ENCODE data around the gene ADGRL3. TPM values are rescaled to one million over a fixed set of nuclear protein-coding genes. Genes with fewer than 3 reads are reported as not detected.

ADGRL3 gene
- total and polyA plus RNA-seq, 4 donors, result 0.07 to 1.7 (median 0.82) TPM

DNA sequence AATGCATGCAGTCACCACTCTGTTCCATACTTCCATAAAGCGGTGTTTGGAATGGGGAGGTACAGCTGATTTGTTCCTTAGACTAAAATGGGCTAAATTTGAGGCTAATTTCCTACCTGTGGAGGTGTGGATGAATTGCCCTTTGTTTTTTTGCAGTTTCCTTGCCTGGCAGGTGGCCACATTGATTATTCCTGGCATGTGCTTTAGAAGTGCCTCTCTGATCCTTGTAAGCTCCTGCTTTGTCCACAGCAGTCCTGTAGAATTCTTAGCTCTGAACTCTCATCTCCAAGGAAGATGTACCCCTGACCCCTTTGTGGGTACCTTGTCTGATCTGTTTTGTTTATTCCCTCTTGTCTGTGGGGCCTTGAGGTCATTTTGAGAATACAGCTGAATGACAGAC lies 136.8 kb downstream of the ADGRL3 start:
- Histone ChIP-seq H3K9me3 (ENCODE audit: control insufficient read depth in 4 of 4, low read length in 3 of 4) (no peaks in the 10 kb centered on the region), H3K9ac (ENCODE audit: low read depth in 1 of 2, low read length in 2 of 2) (no peak overlapping the region), H3K27me3 (ENCODE audit: control insufficient read depth in 4 of 4, insufficient read depth in 4 of 4, low read length in 3 of 4) (peaks cover 0 to 4% (median 0%) of the 10 kb centered on the region in 4 donors), H3K4me3 (ENCODE audit: low read depth in 1 of 3, low read length in 3 of 3) (no peak overlapping the region), H3K27ac (ENCODE audit: low read depth in 1 of 2, low read length in 2 of 2) (no peak overlapping the region), H3K4me1 (ENCODE audit: control insufficient read depth in 4 of 4, insufficient read depth in 4 of 4, low read length in 3 of 4) (no peaks in the 10 kb centered on the region), H3K36me3 (ENCODE audit: control insufficient read depth in 4 of 4, insufficient read depth in 3 of 4, low read depth in 1 of 4, low read length in 3 of 4) (no peaks in the 10 kb centered on the region)
- no peak for DNase-seq (ENCODE audit: low spot score)
- WGBS, result 64% methylated on average over 1 of the region's 1 CpG
- no peak for TF ChIP-seq FOXA1 (IDR thresholded peaks at IDR 0.05)
- no peak for TF ChIP-seq HNF4A (conservative IDR thresholded peaks at IDR 0.05)

DNA sequence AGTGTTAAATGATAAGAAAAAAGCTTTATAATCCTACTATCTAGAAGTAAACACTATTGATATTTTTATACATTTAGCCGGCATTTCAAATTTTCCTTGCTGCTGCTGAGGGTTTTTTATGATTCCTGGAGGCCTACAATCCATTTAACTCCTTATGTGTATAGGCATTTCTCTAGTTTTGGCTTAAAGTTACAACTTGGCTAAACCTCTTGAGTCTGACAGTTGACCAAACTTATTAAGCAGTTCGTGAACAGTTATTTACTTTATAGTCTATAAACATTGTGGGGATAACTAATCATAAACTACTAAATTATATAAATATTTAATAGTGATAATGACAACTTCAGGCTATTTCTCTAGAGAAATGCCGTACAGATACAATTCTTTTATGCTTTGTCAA lies 141.9 kb downstream of the ADGRL3 start:
- no peak overlapping the region for H3K4me3 ChIP-seq (ENCODE audit: low read depth in 1 of 3, low read length in 3 of 3)
- no peaks in the 10 kb centered on the region for H3K36me3 ChIP-seq (ENCODE audit: control insufficient read depth in 4 of 4, insufficient read depth in 3 of 4, low read depth in 1 of 4, low read length in 3 of 4)
- no peaks in the 10 kb centered on the region for H3K4me1 ChIP-seq (ENCODE audit: control insufficient read depth in 4 of 4, insufficient read depth in 4 of 4, low read length in 3 of 4)
- no peak overlapping the region for H3K27ac ChIP-seq (ENCODE audit: low read depth in 1 of 2, low read length in 2 of 2)
- H3K27me3 ChIP-seq (ENCODE audit: control insufficient read depth in 4 of 4, insufficient read depth in 4 of 4, low read length in 3 of 4), result peaks cover 0 to 1% (median 0%) of the 10 kb centered on the region in 4 donors
- WGBS, result 57% methylated on average over 3 of the region's 3 CpGs
- no peak overlapping the region for H3K9ac ChIP-seq (ENCODE audit: low read depth in 1 of 2, low read length in 2 of 2)
- no peak for DNase-seq (ENCODE audit: low spot score)
- H3K9me3 ChIP-seq (ENCODE audit: control insufficient read depth in 4 of 4, low read length in 3 of 4), result no peaks in the 10 kb centered on the region
- no peak for TF ChIP-seq HNF4G (IDR thresholded peaks at IDR 0.05)
- no peak for TF ChIP-seq RXRA (IDR thresholded peaks at IDR 0.05)
- TF ChIP-seq HNF4A (conservative IDR thresholded peaks at IDR 0.05), result no peak
- TF ChIP-seq NR2F2 (IDR thresholded peaks at IDR 0.05), result no peak
- TF ChIP-seq FOXA2 (IDR thresholded peaks at IDR 0.05), result no peak
- TF ChIP-seq, protein P1, sequence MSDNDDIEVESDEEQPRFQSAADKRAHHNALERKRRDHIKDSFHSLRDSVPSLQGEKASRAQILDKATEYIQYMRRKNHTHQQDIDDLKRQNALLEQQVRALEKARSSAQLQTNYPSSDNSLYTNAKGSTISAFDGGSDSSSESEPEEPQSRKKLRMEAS (IDR thresholded peaks at IDR 0.05), result no peak
- no peak for TF ChIP-seq YY1 (IDR thresholded peaks at IDR 0.05)
- no peak for TF ChIP-seq EGR1 (IDR thresholded peaks at IDR 0.05; ENCODE audit: low read depth in 2 of 2)
- TF ChIP-seq, protein P2, sequence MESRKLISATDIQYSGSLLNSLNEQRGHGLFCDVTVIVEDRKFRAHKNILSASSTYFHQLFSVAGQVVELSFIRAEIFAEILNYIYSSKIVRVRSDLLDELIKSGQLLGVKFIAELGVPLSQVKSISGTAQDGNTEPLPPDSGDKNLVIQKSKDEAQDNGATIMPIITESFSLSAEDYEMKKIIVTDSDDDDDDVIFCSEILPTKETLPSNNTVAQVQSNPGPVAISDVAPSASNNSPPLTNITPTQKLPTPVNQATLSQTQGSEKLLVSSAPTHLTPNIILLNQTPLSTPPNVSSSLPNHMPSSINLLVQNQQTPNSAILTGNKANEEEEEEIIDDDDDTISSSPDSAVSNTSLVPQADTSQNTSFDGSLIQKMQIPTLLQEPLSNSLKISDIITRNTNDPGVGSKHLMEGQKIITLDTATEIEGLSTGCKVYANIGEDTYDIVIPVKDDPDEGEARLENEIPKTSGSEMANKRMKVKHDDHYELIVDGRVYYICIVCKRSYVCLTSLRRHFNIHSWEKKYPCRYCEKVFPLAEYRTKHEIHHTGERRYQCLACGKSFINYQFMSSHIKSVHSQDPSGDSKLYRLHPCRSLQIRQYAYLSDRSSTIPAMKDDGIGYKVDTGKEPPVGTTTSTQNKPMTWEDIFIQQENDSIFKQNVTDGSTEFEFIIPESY (IDR thresholded peaks at IDR 0.05), result no peak
- TF ChIP-seq TAF1 (conservative IDR thresholded peaks at IDR 0.05), result no peak
- TF ChIP-seq, protein P3, sequence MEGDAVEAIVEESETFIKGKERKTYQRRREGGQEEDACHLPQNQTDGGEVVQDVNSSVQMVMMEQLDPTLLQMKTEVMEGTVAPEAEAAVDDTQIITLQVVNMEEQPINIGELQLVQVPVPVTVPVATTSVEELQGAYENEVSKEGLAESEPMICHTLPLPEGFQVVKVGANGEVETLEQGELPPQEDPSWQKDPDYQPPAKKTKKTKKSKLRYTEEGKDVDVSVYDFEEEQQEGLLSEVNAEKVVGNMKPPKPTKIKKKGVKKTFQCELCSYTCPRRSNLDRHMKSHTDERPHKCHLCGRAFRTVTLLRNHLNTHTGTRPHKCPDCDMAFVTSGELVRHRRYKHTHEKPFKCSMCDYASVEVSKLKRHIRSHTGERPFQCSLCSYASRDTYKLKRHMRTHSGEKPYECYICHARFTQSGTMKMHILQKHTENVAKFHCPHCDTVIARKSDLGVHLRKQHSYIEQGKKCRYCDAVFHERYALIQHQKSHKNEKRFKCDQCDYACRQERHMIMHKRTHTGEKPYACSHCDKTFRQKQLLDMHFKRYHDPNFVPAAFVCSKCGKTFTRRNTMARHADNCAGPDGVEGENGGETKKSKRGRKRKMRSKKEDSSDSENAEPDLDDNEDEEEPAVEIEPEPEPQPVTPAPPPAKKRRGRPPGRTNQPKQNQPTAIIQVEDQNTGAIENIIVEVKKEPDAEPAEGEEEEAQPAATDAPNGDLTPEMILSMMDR (IDR thresholded peaks at IDR 0.05; ENCODE audit: low read depth, low read length, missing input control), result no peak
- TF ChIP-seq, protein P4, sequence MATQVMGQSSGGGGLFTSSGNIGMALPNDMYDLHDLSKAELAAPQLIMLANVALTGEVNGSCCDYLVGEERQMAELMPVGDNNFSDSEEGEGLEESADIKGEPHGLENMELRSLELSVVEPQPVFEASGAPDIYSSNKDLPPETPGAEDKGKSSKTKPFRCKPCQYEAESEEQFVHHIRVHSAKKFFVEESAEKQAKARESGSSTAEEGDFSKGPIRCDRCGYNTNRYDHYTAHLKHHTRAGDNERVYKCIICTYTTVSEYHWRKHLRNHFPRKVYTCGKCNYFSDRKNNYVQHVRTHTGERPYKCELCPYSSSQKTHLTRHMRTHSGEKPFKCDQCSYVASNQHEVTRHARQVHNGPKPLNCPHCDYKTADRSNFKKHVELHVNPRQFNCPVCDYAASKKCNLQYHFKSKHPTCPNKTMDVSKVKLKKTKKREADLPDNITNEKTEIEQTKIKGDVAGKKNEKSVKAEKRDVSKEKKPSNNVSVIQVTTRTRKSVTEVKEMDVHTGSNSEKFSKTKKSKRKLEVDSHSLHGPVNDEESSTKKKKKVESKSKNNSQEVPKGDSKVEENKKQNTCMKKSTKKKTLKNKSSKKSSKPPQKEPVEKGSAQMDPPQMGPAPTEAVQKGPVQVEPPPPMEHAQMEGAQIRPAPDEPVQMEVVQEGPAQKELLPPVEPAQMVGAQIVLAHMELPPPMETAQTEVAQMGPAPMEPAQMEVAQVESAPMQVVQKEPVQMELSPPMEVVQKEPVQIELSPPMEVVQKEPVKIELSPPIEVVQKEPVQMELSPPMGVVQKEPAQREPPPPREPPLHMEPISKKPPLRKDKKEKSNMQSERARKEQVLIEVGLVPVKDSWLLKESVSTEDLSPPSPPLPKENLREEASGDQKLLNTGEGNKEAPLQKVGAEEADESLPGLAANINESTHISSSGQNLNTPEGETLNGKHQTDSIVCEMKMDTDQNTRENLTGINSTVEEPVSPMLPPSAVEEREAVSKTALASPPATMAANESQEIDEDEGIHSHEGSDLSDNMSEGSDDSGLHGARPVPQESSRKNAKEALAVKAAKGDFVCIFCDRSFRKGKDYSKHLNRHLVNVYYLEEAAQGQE (IDR thresholded peaks at IDR 0.05), result no peak
- no peak for TF ChIP-seq JUND (IDR thresholded peaks at IDR 0.05)
- no peak for TF ChIP-seq FOXA1 (IDR thresholded peaks at IDR 0.05)
- no peak for TF ChIP-seq RAD21 (IDR thresholded peaks at IDR 0.05)
- no peak for TF ChIP-seq GABPA (IDR thresholded peaks at IDR 0.05 in 1 of 2, conservative IDR thresholded peaks at IDR 0.05 in 1 of 2)
- TF ChIP-seq, protein P5, sequence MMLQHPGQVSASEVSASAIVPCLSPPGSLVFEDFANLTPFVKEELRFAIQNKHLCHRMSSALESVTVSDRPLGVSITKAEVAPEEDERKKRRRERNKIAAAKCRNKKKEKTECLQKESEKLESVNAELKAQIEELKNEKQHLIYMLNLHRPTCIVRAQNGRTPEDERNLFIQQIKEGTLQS (IDR thresholded peaks at IDR 0.05), result no peak
- no peak for TF ChIP-seq SP1 (IDR thresholded peaks at IDR 0.05)

Measured in liver (tissue), 9 donors.